IPS-11a (cell line): ENCODE measurements around the gene COL4A1.
"Not testable (repeated sequence)": the region's sequence is repeated elsewhere in the genome, so short reads cannot be mapped to it uniquely, and the experiment has no call there.

Source experiments
- H3K4me3 ChIP-seq: one replicate; pipeline ENCODE4 v1.5.1; 2013; ENCODE audit warnings: low read depth, low read length, control low read depth

COL4A1 gene

DNA sequence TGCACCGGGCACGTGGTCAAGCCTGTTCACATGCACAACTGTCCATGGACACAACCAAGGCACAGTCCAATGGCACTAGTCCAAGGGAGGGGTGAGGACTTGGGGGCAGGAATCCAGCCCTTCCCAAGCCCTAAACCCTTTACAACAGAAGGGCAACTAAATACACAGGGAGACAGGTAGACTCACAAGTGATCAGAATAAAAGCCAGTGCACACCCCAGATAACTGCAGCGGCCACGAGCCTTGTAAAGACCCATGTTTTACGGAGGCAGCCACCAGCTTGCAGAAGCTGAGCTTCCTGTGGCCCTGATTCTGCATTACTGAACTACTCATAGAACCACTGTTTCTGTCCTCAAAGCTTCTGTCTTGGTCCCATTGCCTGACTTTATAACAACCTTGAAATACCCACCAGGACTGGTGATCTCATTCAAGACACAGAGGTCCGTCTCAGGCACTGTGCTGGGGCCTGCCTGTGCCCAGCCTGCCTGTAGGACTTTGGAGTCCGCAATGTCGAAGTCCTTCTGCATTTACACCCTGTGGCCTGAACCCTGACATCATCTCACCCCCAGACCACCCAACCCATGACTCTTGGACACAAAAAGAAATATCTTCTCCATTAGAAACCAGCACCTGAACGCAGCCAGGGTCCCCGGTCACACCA lies 181.2 kb downstream of the COL4A1 start:
- no peak overlapping the region for H3K4me3 ChIP-seq

DNA sequence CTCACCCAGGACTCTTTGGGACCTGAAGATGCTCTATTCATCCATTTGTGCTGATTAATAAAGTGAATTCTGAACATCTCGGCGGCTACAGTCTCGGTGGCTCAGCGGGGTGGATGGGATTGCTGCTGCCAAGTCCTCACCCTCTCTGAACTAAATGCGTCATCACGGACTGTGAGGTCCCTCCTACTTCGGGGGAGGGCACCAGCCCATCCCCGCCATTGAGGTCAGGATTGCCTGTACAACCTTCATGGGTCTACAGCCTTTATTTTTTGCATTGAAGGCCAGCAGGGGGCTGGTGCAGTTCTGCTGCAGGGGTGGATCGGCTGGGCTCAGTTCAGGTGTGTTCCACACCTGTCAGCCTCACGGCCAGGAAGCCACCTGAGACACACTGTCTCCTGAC lies 181.8 kb downstream of the COL4A1 start:
- no peak overlapping the region for H3K4me3 ChIP-seq

DNA sequence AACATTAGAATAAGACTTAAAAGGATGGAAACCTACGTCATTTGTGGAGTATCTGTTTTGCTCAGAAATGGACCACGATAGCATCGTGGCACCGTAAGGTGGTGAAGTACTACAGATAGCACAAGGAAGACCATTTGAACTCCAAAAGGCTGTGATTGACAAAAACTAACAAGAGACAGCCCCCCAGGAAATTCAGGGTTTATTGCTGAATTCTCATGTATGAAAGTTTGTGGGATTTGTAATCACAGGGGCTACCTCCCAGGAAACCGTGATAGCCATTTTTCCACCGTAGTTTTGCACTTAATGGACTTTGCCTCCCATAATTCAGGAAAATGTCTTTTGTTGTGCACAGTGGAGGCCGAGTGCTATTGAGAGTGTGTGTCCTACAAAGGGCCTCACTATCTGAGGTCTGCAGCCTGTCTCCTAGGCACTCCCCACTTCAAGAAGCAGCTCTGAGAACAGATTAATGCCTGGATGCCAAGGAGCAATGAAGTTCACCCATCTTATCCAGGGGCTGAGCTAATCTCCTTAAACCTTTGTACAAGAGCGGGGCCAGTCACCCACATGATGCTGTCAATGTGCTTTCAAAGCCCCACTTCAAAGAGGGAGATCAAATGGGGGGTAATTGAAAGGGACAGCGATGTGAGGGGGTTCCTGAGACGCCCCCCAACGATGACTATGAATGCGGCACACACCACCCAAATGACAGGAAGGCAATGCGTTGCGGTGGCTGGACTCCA lies 182.6 kb downstream of the COL4A1 start:
- no peak overlapping the region for H3K4me3 ChIP-seq

DNA sequence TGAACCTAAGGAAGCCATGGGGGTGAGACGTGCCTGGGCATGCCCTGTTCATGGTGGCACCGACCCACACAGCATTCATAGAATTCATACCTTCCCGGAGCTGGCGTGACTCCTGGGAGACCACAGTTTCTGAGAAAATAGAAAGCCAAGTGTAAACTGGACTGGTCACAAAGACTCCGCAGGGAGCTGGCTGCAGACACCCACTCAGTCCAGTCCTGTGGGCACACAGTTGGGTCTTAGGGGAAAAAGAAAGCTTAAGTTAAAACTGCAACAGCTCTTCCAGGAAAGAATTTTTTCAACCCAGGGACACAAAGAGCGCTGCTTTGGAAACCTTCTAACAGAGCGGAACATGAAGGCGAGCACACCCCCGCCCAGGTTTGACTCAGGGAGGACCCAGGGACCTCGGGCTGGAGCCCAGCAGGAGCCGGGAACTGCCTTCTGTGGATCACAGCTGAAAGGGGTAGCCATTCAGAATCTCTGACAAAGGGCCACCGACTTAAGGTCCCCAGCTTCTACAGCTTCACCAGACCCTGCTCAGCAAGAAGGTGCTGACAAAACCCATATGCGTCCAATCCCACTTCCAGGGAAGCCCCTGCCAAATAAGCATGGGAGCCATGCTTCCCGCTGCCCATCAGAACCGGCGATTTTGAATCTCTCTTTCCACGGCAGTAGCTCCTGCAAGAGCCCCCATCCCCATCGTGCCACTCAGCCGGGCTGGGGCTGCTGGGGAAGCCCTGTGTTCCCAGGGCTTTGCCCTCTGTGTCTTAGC lies 183.7 kb downstream of the COL4A1 start:
- H3K4me3 ChIP-seq = no peak overlapping the region

DNA sequence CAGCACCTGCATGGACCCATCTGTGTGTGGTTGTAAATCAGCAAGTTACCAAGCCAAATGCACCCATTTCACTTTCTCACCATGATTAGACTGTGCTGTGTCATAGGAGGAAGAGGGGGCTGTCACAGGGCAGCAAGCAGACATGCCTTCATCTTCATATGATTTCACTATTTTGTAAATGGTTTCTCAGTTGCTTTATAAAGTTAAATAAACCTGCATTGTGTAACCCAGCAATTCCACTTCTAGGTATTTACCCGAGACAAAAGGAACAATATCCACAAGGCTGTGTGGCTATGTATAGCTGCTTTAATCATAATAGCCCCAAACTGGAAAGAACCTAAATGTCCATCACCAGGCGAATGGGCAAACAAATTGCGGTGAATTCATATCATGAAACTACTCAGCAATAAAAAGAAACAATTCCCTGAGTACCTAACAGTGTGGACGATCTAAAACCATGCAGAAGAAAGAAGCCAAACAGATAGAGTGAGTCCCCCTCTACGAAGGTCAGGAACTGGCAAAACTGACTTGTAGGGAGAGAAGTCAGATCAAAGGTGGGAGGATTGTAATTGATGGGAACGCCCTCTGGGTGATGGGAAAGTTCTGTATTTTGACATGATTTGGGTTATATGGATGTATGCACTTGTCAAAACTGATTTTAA lies 185.4 kb downstream of the COL4A1 start:
- H3K4me3 ChIP-seq = no peak overlapping the region

DNA sequence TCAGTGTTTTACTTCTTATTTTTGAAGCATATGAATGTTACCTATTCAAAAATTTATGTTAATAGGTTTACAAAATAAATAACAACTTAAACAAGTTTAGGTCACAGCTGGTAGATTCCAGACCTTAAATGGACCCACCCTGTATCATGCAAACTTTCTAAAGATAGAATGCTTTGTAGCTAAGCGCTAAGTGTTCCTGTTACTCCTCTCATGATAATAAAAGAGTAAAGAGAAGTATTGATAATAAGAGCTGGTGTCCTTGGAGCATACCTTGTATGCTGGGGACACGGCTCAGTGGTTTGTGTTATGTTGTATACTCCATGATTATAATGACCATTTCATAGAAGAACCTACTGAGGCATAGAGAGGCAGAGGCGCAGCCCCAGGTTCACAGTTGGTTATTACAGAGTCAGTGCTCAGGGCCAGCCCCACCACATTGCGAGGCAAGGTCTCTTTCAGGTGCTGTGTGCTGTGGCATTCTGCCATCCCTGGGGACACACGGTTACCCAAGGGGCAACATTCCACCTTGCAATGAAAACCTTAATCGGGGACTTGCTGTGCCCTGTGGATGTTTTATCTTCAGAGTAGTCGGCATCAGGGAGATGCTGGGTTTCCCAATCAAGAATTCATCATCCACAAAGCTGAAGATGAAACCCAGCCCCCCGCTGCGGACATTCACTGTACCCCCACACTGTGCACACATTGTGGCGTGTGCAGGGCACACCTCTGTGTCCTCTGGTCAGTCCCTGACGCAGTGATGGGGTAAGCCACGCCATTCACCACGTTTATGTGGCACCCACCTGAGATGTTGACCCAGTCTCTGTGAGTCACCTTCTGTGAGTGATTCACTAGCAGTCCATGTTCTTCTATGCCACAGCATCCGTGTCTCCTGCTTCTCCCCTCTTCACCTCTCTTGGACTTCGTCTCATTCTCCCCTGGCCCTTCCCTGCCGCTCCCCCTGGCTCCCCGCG lies 186.7 kb downstream of the COL4A1 start:
- no peak overlapping the region for H3K4me3 ChIP-seq

DNA sequence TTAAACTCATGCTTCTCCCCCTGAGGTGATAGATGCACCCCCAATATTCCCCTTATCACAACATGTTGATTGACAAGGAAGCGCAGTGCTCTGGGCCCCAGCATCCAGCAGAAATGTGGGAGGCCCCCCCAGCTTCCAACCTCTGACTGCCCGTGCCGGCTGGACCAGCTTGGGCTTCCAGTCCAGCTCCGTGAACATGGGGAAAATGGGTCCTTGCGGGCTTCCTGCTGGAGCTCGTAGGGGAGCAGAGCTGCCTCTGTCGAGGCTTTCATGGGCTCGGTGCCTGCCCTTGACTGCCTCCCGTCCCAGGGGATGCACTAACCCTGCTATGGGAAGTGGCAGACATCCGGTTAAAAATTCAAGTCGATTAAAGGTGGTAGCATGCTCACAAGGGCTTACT lies 188.9 kb downstream of the COL4A1 start:
- no peak overlapping the region for H3K4me3 ChIP-seq

DNA sequence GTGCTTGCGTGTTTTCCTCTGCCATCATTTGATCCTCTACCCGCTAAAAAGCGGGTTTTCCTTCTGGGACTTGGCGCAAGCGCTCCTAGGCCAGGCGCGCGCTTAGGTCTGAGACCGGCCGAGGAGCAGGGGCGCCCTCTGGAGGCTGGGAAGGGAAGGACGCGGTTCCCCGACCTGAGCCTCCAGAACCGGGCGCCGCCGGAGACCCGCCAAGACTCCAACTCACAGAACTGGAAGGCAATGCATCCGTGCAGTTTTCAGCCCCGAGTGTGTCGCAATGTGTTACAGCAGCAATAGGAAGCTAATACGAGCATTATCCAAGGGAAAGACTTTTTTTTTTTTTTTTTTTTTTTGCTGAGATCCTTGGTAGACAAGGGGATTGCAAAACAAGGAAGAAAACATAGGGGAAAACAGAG lies 190.9 kb downstream of the COL4A1 start:
- no peak overlapping the region for H3K4me3 ChIP-seq

DNA sequence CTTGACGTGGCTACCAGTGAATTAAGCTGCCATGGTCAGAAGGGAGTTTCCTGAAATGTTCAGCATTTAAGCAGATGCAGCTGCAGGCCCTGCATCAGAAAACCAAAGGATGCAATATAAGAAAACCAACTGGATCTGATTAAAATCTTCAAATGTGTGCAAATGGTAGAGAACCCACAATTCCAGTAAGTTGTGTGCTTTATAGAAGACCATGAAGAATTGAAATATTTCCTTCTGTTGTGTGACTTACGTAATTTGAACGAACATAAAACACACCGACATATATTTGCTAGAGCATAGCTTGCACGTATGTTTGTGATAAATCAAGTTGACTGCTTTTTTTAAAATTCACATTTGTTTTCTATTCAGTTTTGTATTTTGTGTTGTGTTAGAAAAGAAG lies 191.4 kb downstream of the COL4A1 start:
- H3K4me3 ChIP-seq = no peak overlapping the region

DNA sequence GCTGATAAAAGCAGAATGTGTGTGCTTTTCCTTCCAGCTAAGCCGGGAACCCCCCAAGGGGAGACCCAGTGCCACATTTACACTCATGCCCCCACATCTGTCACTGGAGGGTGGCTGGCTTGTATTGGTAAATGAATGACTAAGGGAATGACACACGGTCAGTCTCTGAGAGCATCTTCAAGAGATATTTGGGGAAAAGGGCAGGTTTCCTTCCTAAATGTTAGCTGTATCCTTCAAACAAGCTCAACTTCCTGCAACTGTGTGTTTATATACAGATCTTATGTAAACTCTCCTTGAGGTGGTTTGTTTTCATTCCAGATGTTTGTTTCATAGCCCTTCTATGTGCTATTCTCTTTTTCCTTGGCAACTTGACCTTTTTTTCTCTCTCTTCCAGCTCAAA lies 192.6 kb downstream of the COL4A1 start:
- H3K4me3 ChIP-seq = no peak overlapping the region

DNA sequence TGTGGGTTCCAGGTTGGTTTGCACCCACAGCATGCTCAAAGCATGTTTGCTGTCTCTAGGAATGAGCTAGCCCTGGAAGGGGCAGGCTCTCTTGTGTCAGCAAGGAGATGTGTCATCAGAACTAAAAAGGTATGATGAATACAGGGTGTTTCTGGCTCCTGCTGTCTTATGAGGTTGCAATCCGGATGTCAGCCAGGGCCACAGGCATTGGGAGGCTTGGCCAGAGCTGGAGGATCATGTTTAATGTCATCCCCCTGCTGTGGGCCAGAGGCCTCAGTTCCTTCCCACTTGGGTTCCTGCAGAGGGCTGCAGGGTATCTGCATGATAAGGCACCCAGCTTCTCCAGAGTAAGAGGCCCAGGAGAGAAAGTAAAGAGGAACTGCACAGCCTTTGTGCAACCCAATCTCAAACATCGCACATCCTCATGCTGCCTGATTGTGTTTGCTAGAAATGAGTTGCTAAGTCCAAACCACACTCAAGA lies 193.6 kb downstream of the COL4A1 start:
- H3K4me3 ChIP-seq = no peak overlapping the region

DNA sequence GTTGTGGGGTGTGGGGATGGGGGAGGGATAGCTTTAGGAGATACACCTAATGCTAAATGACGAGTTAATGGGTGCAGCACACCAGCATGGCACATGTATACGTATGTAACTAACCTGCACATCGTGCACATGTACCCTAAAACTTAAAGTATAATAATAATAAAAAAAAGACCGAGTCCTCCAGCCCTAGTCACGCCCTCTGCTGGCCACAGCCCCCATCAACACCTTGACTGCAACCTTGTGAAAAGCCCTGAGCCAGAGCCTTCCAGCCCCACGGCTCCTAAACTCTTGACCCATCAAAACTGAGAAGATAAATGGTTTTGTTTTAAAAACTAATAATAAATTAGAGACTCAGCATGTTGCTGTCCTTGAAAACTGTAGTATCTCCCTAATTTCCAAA lies 194.6 kb downstream of the COL4A1 start:
- not testable (repeated sequence) for H3K4me3 ChIP-seq

DNA sequence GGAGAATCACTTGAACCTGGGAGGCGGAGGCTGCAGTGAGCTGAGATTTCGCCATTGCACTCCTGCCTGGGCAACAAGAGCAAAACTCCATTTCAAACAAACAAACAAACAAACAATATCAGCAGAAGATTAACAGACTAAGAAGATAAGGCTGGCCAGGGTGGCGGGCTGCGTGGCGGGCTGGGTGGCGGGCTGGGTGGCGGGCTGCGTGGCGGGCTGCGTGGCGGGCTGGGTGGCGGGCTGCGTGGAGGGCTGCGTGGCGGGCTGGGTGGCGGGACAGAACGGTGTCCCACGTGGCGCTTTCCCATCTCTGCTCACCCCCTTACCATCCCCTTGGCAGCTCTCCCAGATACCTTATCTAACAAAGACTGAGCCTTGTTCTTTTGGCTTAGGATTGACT lies 196.2 kb downstream of the COL4A1 start:
- no peak overlapping the region for H3K4me3 ChIP-seq

DNA sequence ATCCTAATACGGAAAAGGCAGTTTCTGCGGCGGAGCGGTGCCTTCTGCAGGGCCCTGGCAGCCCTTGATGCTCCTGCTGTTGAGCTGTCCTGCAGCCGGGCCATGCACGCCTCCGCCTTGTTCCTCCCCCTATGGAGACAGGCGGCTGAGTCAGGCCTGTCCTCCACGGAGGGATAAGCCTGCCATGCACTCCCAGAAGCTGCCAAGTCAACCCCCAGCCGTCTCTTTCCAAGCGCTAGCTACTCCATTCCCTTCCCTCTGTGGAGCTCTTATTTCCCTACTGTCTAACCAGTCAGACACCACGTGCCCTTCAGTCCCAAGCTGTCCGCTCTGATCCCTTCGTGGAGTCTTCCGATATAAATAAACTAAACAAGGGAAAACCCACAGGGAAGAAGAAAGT lies 197.0 kb downstream of the COL4A1 start:
- no peak overlapping the region for H3K4me3 ChIP-seq

DNA sequence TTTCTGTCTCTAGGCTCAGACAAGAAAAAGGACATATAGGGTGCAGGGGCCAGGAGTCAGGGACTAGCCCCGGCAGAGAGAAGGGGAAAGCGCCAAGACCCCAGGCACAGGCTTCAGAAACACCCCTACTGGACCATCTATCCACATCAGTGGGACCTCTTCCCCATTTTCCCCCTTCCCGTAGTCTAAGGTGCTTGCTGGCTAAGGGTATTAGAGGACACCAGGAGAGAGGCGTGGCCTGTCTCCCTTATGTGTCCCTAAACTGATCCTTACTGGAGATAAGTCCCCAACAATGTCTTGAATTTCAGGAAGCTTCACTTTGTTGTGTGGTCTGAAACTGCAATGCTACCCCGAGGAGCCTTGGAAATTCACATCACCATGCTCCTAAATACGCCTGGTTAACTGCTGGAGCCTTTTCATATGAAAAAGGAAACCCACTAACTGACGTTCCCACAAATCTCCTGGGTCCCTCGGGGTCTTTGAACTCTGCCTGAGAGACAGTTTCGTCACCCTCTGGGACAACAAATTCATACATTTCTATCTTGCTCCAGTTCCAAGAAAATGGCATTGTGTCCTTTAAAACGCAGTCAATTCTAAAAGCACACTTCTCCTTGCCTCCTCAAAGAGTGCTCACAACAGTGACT lies 197.7 kb downstream of the COL4A1 start:
- no peak overlapping the region for H3K4me3 ChIP-seq

DNA sequence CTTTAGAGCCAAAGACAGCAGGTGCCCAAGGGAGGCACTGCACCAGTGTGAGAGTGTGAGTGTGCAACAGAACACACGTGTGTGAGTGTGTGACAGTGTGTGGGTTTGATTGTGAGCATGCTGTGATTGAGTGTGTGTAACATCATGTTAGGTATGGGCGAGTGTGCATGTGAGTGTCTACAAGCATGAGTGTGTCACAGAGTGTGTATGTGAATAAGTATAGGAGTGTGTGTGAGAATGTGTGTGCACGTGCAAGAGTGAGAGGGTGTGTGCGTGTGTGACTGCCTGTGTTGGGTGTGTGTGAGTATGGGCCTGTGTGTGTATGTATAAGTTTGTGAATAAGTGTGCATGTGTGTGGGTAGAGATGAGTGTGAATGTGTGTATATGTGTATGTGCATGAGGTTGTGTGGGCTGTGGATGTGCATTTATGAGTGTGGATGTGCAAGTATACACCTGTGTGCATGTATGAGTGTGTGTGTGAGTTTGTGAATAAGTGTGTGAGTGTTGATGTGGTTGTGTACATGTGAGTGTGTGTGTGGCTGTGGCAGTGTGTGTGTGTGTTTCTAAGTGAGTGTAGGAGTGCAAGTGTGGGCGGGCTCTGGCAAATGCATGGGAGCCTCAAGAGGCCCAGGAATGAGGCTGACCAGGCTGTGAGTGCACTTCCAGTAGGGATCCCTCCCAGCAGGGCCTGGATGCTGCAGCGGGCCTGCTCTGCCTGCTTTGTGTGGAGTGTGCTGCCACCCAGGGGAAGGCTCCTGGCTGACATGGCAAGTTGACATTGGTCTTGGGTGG lies 198.4 kb downstream of the COL4A1 start:
- H3K4me3 ChIP-seq = no peak overlapping the region

DNA sequence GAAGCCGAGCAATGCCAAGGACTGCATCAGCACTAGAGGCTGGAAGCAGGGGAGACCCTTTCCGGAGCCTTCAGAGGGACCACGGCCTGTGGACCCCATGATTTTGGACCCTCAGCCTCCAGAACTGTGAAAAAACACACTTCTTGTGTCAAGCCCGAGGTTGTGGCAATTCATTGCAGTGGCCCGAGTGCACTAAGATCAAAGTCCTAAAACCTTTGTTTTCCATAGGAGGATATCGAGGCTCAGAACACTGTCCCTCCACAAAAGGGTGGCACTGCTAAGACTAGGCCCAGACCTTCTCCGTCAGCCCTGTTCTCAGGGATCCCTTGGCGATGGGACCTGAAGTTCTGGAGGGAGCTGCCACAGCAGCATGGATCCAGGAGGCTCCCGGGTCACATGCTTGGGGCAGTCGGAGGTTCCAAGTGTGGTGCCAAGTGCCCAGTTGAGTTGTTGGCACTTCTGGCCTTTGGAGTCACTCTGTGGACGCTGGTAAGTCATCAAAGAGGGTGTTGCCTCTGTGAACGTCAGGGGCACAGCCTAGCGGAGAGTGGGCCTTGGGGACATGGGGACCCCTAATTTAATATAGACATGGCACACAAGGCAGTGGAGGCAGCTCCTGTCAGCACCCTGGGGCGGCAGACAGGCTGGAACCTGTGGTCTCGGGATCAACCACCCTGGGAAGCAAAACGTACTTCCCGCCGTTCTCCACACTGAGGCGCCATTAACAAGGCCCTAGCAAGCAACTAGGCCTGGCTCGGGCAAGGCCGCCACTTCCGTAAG lies 199.2 kb downstream of the COL4A1 start:
- H3K4me3 ChIP-seq = no peak overlapping the region

DNA sequence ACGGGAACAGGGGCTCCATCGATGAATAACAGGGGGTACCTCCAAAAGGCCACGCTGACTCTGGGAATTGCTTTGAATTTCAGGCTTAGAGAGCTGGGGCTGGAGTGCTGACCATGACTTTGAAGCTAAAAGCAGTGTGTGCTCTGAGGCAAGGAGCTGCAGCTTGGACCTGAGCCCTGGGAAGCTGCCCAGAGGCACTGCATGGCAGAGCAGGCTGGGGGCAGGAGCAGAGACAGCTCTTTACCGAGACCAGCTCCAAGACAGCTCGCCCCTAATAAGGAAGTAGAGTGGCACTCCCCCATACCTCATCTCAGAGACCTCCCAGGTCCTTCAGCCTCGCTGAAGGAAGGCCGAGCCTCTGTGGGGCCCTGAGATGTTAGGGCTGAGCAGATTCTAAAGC lies 200.2 kb downstream of the COL4A1 start:
- H3K4me3 ChIP-seq = no peak overlapping the region
